Lower leg skin (tissue), 4 donors: ENCODE data around the gene SMC4. TPM values are rescaled to one million over a fixed set of nuclear protein-coding genes. Genes with fewer than 3 reads are reported as not detected.

Experiments used
- DNase-seq, 2 donors: peaks; one replicate each; pipeline ENCODE4 v3.0.0-alpha.2; 2019; ENCODE audit warnings: low spot score in 2 of 2
- H3K4me3 ChIP-seq: fragments of 200-600 bp; sonication (generic); 2 replicates; pipeline ENCODE4 v1.5.1; 2017; ENCODE audit warnings: mild to moderate bottlenecking, low read depth; ENCODE audit not compliant: poor library complexity, severe bottlenecking
- CTCF ChIP-seq, 3 donors: fragments of 450-650 bp; IDR thresholded peaks; one replicate each; pipeline ENCODE4 v1.5.1; 2016; ENCODE audit warnings: antibody characterized with exemption in 3 of 3, mild to moderate bottlenecking in 3 of 3, moderate library complexity in 2 of 3
- POLR2A ChIP-seq, 2 donors: fragments of 450-650 bp; IDR thresholded peaks; one replicate each; pipeline ENCODE4 v1.6.1; 2016 to 2017; ENCODE audit warnings: antibody characterized with exemption in 2 of 2, mild to moderate bottlenecking in 1 of 2, moderate library complexity in 1 of 2
- WGBS, 2 donors: methylation state at CpG; one replicate each; pipeline ENCODE4 v1.1.5; 2018; 5-methylcytosine and 5-hydroxymethylcytosine counted together
- intact Hi-C: fragments of 100-400 bp; cut with DNase I; formaldehyde crosslinking; loops from one replicate; pipeline ENCODE4 v1.15.0; 2023; ENCODE audit warnings: low total_unique reads
- total RNA-seq, 4 donors: library from RNA; depleted of rRNA; stranded (reverse); fragments of >200 nt; gene quantifications; one replicate each; pipeline ENCODE4 v1.1.0, GENCODE V29; 2016

The SMC4 gene
- total RNA-seq, 4 donors from 2014 or later: 18.5 to 33.7 (median 28.6) TPM

GRCh38 chr3:160427832-160428424 lies 28.5 kb downstream of the SMC4 start:
- H3K4me3 ChIP-seq: no peak overlapping the region
- TF ChIP-seq POLR2A (IDR thresholded peaks at IDR 0.05): no peak
- TF ChIP-seq CTCF (IDR thresholded peaks at IDR 0.05): no peak
- WGBS, 2 donors: 92 to 96% methylated on average over 11 of the region's 11 CpGs
- intact Hi-C loops: loop anchor here (10.0 kb wide), 1 partner anchor 263 kb away; no protein-coding TSS in a partner anchor
- no peak for DNase-seq

DNA sequence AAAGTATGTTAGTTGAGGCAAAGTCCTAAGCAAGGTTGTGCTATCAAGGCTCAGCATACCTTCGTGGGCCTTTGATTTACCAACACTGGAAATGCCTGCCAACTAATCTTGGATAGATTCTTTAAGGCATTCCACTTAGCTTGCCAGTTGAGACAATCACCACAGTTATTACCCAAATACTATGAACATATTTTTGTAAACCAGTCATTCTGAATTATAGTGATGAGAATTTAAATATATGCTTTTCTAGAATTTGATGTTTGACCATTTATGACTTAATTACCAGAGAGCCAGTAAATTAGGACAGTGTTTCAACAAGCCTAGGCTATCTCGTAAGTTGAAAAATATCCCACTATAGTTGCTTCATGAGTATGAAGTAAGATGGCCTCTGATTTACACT lies 34.6 kb downstream of the SMC4 start:
- intact Hi-C loops: no loop called here
- no peak for DNase-seq
- TF ChIP-seq CTCF (IDR thresholded peaks at IDR 0.05) (no peak), POLR2A (IDR thresholded peaks at IDR 0.05) (no peak)
- 67 to 75% methylated on average over 2 of the region's 2 CpGs for WGBS, 2 donors
- no peak overlapping the region for H3K4me3 ChIP-seq

- DNase-seq: no peak
- no peak overlapping the region for H3K4me3 ChIP-seq
- intact Hi-C loops: no loop called here
- WGBS, 2 donors: 77 to 84% methylated on average over 2 of the region's 2 CpGs
- no peak for TF ChIP-seq CTCF (IDR thresholded peaks at IDR 0.05)
- no peak for TF ChIP-seq POLR2A (IDR thresholded peaks at IDR 0.05)
These were observed 35.6 kb downstream of the SMC4 start for GRCh38 chr3:160435095-160435494.

GRCh38 chr3:160435747-160436146 lies 36.3 kb downstream of the SMC4 start:
- WGBS, 2 donors: 90 to 93% methylated on average over 1 of the region's 1 CpG
- DNase-seq: no peak
- TF ChIP-seq CTCF (IDR thresholded peaks at IDR 0.05) (no peak), POLR2A (IDR thresholded peaks at IDR 0.05) (no peak)
- intact Hi-C loops: no loop called here
- H3K4me3 ChIP-seq: no peak overlapping the region

DNA sequence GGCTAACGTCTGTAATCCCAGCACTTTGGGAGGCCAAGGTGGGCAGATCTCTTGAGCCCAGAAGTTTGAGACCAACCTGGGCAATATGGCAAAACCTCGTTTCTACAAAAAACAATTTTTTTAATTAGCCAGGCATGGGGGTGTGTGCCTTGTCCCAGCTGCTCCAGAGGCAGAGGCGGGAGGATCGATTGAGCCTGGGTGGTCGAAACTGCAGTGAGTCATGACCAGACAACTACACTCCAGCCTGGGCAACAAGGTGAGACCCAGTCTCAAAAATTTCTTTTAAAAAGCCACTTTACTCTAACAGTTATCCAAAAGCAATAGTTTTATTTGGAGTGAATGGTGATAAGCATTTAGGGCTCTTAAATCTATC lies 37.6 kb downstream of the SMC4 start:
- TF ChIP-seq POLR2A (IDR thresholded peaks at IDR 0.05) (no peak), CTCF (IDR thresholded peaks at IDR 0.05) (no peak)
- WGBS, 2 donors: 80 to 88% methylated on average over 5 of the region's 5 CpGs
- no peak for DNase-seq
- intact Hi-C loops: no loop called here
- H3K4me3 ChIP-seq: no peak overlapping the region

GRCh38 chr3:160440687-160441086 lies 41.2 kb downstream of the SMC4 start:
- no peak for DNase-seq
- 97% methylated on average over 7 of the region's 7 CpGs for WGBS, 2 donors

More at GRCh38 chr3:160440687-160441086, 41.2 kb downstream of the SMC4 start:
- no peak overlapping the region for H3K4me3 ChIP-seq
- intact Hi-C loops: no loop called here
- TF ChIP-seq CTCF (IDR thresholded peaks at IDR 0.05) (no peak), POLR2A (IDR thresholded peaks at IDR 0.05) (no peak)
